MM.1S (cell line): ENCODE data around the gene BCCIP.

Experiments
- CTCF ChIP-seq: fragments of 300-600 bp; sonication (generic); IDR thresholded peaks from 2 replicates; pipeline ENCODE4 v1.5.1; 2016; ENCODE audit warnings: antibody characterized with exemption, low read length, mixed read lengths
- EZH2phosphoT487 ChIP-seq: fragments of 300-600 bp; sonication (generic); IDR thresholded peaks from 2 replicates; pipeline ENCODE4 v1.6.1; 2018; ENCODE audit warnings: antibody characterized with exemption, low read length

GRCh38 chr10:125799451-125800182, 23.7 kb upstream of the BCCIP start:
- no peak for TF ChIP-seq EZH2phosphoT487
- TF ChIP-seq CTCF: no peak
